HCT116 (cell line): ENCODE measurements around the gene KCNH2. TPM values are rescaled to one million over a fixed set of nuclear protein-coding genes. Genes with fewer than 3 reads are reported as not detected.

Experiments used
- ATAC-seq: fragments of 200-7000 bp; cut with Tn5 transposase; 2 replicates; pipeline ENCODE4 v1.9.1; 2020; ENCODE audit warnings: mild to moderate bottlenecking, moderate library complexity
- BruUV-seq: library from RNA; stranded (reverse); fragments of 400-500 nt; replicated peaks from 2 replicates; lab custom pipeline; 2021; lab: Mats Ljungman, UMichigan
- CTCF ChIA-PET: fragments of 300-600 bp; sonication (Branson Sonifier 250); formaldehyde crosslinking; loops from one replicate; lab custom pipeline; 2021; ENCODE audit warnings: antibody characterized with exemption; lab: Charles Lee
- POLR2A ChIA-PET: fragments of 300-600, 350-600 bp; sonication (Branson Sonifier 250); formaldehyde crosslinking; loops from one replicate; lab custom pipeline; 2021; ENCODE audit warnings: antibody characterized with exemption; lab: Charles Lee
- RAD21 ChIA-PET, 2 experiments: fragments of 300-600 bp; sonication (Branson Sonifier 250); formaldehyde crosslinking; loops; one replicate each; lab custom pipeline; 2023; ENCODE audit warnings: low total read pairs in 2 of 2; ENCODE audit not compliant: uncharacterized antibody in 2 of 2, unreplicated experiment in 2 of 2, low non-redundant PET in 1 of 2; lab: Charles Lee
- DNase-seq: peaks from one replicate; pipeline ENCODE4 v3.0.0-alpha.2; 2010; ENCODE audit warnings: low read depth, low spot score
- H2AFZ ChIP-seq: fragments of 200-600 bp; shearing (Covaris generic), sonication (generic); 2 replicates; pipeline ENCODE4 v1.6.1; 2017; ENCODE audit warnings: low read depth, mixed run types, mixed read lengths, antibody characterized with exemption, low read length; ENCODE audit not compliant: poor library complexity, severe bottlenecking
- H3K27ac ChIP-seq: 2 replicates; pipeline ENCODE4 v1.5.1; 2012; ENCODE audit warnings: low read depth, low read length
- H3K27me3 ChIP-seq: fragments of 200-600 bp; sonication (generic); 2 replicates; pipeline ENCODE4 v1.6.1; 2016; ENCODE audit warnings: mixed run types, low read length, mixed read lengths; ENCODE audit not compliant: insufficient read depth
- H3K36me3 ChIP-seq, 2 experiments: fragments of 200-500 bp in 1 of 2; fragments of 200-600 bp in 1 of 2; sonication (Bioruptor generic) in 1 of 2; sonication (generic) in 1 of 2; 2 replicates each; pipeline versions ENCODE4 v1.5.1 to v1.6.1; 2014 to 2016; ENCODE audit warnings: low read length in 2 of 2, inconsistent platforms in 1 of 2, mixed read lengths in 1 of 2, mixed run types in 1 of 2; ENCODE audit not compliant: insufficient read depth in 2 of 2, control insufficient read depth in 1 of 2
- H3K4me1 ChIP-seq, 2 experiments: fragments of 200-600 bp in 1 of 2; sonication (generic) in 1 of 2; 2 replicates each; pipeline versions ENCODE4 v1.5.1 to v1.6.1; 2012 to 2017; ENCODE audit warnings: low read length in 2 of 2, inconsistent platforms in 1 of 2, mild to moderate bottlenecking in 1 of 2, mixed read lengths in 1 of 2, mixed run types in 1 of 2, moderate library complexity in 1 of 2; ENCODE audit not compliant: insufficient read depth in 2 of 2, control insufficient read depth in 1 of 2
- H3K4me2 ChIP-seq: fragments of 200-600 bp; sonication (generic); 2 replicates; pipeline ENCODE4 v1.6.1; 2017; ENCODE audit warnings: mixed run types, low read length, mixed read lengths
- H3K4me3 ChIP-seq, 2 experiments: fragments of 200-600 bp in 1 of 2; sonication (generic) in 1 of 2; replicated peaks in 1 of 2; 2 replicates each; pipeline ENCODE4 v1.5.1; 2011 to 2016; ENCODE audit warnings: low read length in 2 of 2, control low read depth in 1 of 2, low read depth in 1 of 2, mild to moderate bottlenecking in 1 of 2, mixed read lengths in 1 of 2, mixed run types in 1 of 2
- H3K79me2 ChIP-seq: fragments of 200-600 bp; sonication (generic); 2 replicates; pipeline ENCODE4 v1.6.1; 2017; ENCODE audit warnings: mild to moderate bottlenecking, mixed run types, low read length, moderate library complexity, mixed read lengths; ENCODE audit not compliant: insufficient read depth
- H3K9ac ChIP-seq: fragments of 200-600 bp; sonication (generic); 2 replicates; pipeline ENCODE4 v1.6.1; 2016; ENCODE audit warnings: low read length, mixed read lengths
- H3K9me2 ChIP-seq: fragments of 200-600 bp; sonication (generic), shearing (Covaris generic); 2 replicates; pipeline ENCODE4 v1.6.1; 2017; ENCODE audit warnings: mixed run types, mild to moderate bottlenecking, moderate library complexity; ENCODE audit not compliant: insufficient read depth
- H3K9me3 ChIP-seq, 2 experiments: fragments of 200-500 bp in 1 of 2; fragments of 200-600 bp in 1 of 2; sonication (Bioruptor generic) in 1 of 2; sonication (generic) in 1 of 2; 2 replicates each; pipeline ENCODE4 v1.6.1; 2014 to 2017; ENCODE audit warnings: low read length in 2 of 2, mixed read lengths in 2 of 2, inconsistent platforms in 1 of 2, low read depth in 1 of 2, mild to moderate bottlenecking in 1 of 2, mixed run types in 1 of 2, moderate library complexity in 1 of 2; ENCODE audit not compliant: control insufficient read depth in 1 of 2, insufficient read depth in 1 of 2
- H4K20me1 ChIP-seq: fragments of 200-600 bp; sonication (generic), shearing (Covaris generic); 2 replicates; pipeline ENCODE4 v1.6.1; 2017; ENCODE audit warnings: mixed run types, mild to moderate bottlenecking, moderate library complexity; ENCODE audit not compliant: insufficient read depth
- CBX3 ChIP-seq: IDR thresholded peaks from 2 replicates; pipeline ENCODE4 v1.6.1; 2012; ENCODE audit warnings: low read depth
- CEBPB ChIP-seq: IDR thresholded peaks from 2 replicates; pipeline ENCODE4 v1.6.1; 2012; ENCODE audit warnings: low read depth
- EGR1 ChIP-seq: IDR thresholded peaks from 2 replicates; pipeline ENCODE4 v1.6.1; 2012; ENCODE audit warnings: low read depth
- ELF1 ChIP-seq: IDR thresholded peaks from 2 replicates; pipeline ENCODE4 v1.6.1; 2012; ENCODE audit warnings: low read depth, borderline replicate concordance
- EZH2 ChIP-seq: fragments of 200-600 bp; sonication (generic); IDR thresholded peaks from 2 replicates; pipeline ENCODE4 v1.6.1; 2017; ENCODE audit warnings: antibody characterized with exemption, mixed run types
- FOSL1 ChIP-seq: IDR thresholded peaks from 2 replicates; pipeline ENCODE4 v1.6.1; 2012; ENCODE audit warnings: low read depth
- JUND ChIP-seq: IDR thresholded peaks from 2 replicates; pipeline ENCODE4 v1.6.1; 2012
- MAX ChIP-seq: IDR thresholded peaks from 2 replicates; pipeline ENCODE4 v1.6.1; 2012
- RAD21 ChIP-seq: IDR thresholded peaks from 2 replicates; pipeline ENCODE4 v1.6.1; 2012; ENCODE audit warnings: low read depth, mild to moderate bottlenecking
- SIN3A ChIP-seq: IDR thresholded peaks from 2 replicates; pipeline ENCODE4 v1.6.1; 2012; ENCODE audit warnings: low read depth
- SP1 ChIP-seq: IDR thresholded peaks from 2 replicates; pipeline ENCODE4 v1.6.1; 2012; ENCODE audit warnings: low read depth
- ZNF274 ChIP-seq: fragments of 200-500 bp; sonication (Bioruptor generic); IDR thresholded peaks from 2 replicates; pipeline ENCODE4 v1.6.1; 2014; ENCODE audit warnings: mild to moderate bottlenecking, low read depth, low read length, inconsistent platforms
- intact Hi-C: fragments of 100-400 bp; cut with micrococcal nuclease; formaldehyde crosslinking; loops from 2 replicates; pipeline ENCODE4 v1.10.0; 2022
- total RNA-seq: library from RNA; stranded (reverse); gene quantifications from one replicate; pipeline ENCODE4 v1.2.1, GENCODE V29; 2021; ENCODE audit not compliant: unreplicated experiment
- TF ChIP-seq, protein P1 (sequence below): IDR thresholded peaks from 2 replicates; pipeline ENCODE4 v1.6.1; 2011; ENCODE audit warnings: mild to moderate bottlenecking, low read length, moderate library complexity; ENCODE audit not compliant: insufficient replicate concordance; ENCODE audit errors: extremely low read depth
- TF ChIP-seq, protein P2 (sequence below): IDR thresholded peaks from 2 replicates; pipeline ENCODE4 v1.6.1; 2012

The KCNH2 gene
- total RNA-seq, 1 experiment from 2014 or later: 9.7 TPM

- DNase-seq (no peak), ATAC-seq (no peak)
- BruUV-seq: no TSS peak
- H3K9ac ChIP-seq: no peak overlapping the region
- no peak overlapping the region for H3K4me2 ChIP-seq
- TF ChIP-seq CBX3: no peak
- TF ChIP-seq ELF1: no peak
- no peak for TF ChIP-seq ZNF274
- no peak for TF ChIP-seq SP1
- TF ChIP-seq RAD21: no peak
- TF ChIP-seq JUND: no peak
- no peak for TF ChIP-seq MAX
- TF ChIP-seq, protein P1, sequence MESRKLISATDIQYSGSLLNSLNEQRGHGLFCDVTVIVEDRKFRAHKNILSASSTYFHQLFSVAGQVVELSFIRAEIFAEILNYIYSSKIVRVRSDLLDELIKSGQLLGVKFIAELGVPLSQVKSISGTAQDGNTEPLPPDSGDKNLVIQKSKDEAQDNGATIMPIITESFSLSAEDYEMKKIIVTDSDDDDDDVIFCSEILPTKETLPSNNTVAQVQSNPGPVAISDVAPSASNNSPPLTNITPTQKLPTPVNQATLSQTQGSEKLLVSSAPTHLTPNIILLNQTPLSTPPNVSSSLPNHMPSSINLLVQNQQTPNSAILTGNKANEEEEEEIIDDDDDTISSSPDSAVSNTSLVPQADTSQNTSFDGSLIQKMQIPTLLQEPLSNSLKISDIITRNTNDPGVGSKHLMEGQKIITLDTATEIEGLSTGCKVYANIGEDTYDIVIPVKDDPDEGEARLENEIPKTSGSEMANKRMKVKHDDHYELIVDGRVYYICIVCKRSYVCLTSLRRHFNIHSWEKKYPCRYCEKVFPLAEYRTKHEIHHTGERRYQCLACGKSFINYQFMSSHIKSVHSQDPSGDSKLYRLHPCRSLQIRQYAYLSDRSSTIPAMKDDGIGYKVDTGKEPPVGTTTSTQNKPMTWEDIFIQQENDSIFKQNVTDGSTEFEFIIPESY: no peak
- no peak for TF ChIP-seq CEBPB
- TF ChIP-seq EGR1: no peak
- TF ChIP-seq FOSL1: no peak
- TF ChIP-seq, protein P2, sequence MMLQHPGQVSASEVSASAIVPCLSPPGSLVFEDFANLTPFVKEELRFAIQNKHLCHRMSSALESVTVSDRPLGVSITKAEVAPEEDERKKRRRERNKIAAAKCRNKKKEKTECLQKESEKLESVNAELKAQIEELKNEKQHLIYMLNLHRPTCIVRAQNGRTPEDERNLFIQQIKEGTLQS: no peak
- no peak for TF ChIP-seq EZH2
- no peak for TF ChIP-seq SIN3A
- H3K9me3 ChIP-seq: no peaks in the 10 kb centered on the region
- intact Hi-C loops: no loop called here
- H3K27me3 ChIP-seq: peaks cover 39% of the 10 kb centered on the region
- ChIA-PET CTCF (interaction anchor here (2.3 kb wide), 1 partner anchor 20 kb away, joined by 8 read pairs; no protein-coding TSS in a partner anchor), RAD21 (no interaction called here), POLR2A (no interaction called here)
- no peak overlapping the region for H3K27ac ChIP-seq
- no peaks in the 10 kb centered on the region for H3K79me2 ChIP-seq
- H3K4me1 ChIP-seq: no peaks in the 10 kb centered on the region
- H2AFZ ChIP-seq: no peak overlapping the region
- H3K9me2 ChIP-seq: no peaks in the 10 kb centered on the region
- no peak overlapping the region for H3K4me3 ChIP-seq
- H3K36me3 ChIP-seq: no peaks in the 10 kb centered on the region
- no peaks in the 10 kb centered on the region for H4K20me1 ChIP-seq
These were observed 59.7 kb downstream of the KCNH2 start for GRCh38 chr7:150918378-150918777.
